GM21576 (cell line): ENCODE data around the gene TWNK.

Experiments used
- ATAC-seq: cut with Tn5 transposase; IDR thresholded peaks from one replicate; pipeline ENCODE4 v1.9.1; 2021; ENCODE audit warnings: mild to moderate bottlenecking, moderate library complexity; ENCODE audit not compliant: unreplicated experiment

TWNK gene

DNA sequence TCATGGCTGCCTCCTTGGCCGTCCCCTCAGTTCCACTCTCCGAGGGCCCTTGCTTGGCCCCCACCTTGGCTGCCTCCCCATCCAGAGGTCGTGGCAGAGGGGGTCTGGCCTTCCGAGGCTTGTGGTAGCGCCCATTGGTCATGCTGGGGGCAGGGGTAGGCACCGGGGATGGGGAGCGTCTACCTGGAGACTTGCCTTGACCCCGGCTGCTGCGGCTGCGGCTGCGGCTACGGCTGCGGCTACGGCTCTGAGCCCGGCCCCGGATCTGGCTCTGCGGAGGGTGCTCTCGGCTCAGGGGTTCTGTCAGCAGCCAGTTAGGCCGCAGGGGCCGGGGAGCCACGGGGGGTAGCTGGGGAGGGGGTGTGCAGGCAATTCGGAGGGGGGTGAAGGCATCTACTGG lies 23.0 kb downstream of the TWNK start:
- ATAC-seq: no peak

DNA sequence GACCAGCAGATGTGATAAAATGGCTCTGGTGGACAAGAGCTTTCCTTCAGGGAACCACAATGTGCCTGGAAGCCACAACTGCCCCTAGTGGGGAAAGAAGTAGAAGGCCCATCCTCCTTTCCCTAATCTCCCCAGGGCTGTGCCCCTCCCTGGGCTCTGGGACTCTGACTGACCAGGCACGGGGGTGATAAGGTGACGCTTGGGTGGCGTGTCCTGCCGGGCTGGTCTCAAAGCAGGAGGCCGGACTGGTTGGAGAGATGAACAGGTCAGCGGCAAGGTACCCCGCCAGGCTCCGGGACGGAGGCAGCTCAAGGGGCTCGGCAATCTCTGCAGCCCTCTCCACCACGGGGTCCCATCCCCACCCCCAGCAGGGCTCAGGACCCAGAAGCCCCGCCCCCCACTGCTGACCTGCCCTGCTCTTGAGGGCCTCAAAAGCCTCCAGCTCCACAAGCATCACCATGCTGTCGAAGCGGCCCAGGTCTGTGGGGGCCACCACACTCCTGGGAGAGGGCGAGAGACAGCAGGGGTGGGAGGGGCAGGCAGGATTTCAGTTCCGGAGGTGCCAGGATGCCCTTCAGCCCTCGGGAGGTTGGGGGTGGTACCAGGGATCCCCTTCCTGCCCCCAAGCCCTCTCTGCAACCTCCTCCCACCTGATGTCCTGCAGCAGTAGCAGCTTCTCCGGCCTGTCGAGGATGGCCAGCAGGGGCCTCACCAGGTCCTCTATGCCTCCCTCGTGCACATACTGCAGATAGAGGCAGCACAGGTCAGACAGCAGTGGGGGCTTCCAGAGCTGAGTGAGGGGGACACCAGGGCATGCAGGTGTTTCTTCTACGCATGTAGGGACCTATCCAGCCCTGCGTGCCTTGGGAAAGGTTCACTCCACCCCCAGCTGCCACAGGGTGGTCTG lies 24.4 kb downstream of the TWNK start:
- no peak for ATAC-seq

DNA sequence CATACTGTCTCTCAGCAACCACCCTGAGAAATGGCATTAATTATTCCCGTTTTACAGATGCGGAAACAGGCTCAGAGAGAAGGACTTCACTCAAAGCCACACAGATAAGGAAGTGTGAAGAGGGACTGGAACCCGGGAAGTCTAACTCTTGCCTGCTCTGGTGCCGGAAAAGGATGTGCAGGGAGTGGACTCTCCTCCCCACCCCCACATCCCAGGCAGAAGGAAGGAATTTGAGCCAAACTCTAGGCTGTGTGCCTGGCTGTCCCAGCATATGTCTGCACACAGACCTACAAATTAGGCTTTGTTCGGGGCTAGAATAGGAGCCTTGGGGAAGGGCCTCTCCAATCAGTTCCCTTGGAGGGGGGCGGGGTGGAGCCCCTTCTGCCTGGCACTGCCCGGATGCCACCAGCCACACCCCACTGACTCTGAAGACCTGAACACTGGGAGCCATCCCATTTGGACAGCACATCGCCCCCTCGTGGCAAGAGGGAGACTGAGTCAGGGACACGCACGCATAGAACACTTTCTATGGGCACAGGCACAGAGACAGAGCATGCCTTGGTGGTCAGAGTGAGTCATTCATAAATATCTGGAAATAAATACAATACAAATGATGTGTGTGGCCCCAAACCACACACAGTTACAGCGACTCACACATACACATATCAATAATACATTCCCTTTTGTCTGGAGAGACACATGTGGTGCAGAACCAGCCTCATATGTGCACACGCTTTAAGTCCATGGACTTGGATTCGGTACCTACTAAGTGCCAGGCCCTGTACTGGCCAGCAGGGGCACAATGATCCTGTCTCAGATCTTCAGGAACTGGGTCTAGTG lies 25.4 kb downstream of the TWNK start:
- ATAC-seq: peak; percentile 82

DNA sequence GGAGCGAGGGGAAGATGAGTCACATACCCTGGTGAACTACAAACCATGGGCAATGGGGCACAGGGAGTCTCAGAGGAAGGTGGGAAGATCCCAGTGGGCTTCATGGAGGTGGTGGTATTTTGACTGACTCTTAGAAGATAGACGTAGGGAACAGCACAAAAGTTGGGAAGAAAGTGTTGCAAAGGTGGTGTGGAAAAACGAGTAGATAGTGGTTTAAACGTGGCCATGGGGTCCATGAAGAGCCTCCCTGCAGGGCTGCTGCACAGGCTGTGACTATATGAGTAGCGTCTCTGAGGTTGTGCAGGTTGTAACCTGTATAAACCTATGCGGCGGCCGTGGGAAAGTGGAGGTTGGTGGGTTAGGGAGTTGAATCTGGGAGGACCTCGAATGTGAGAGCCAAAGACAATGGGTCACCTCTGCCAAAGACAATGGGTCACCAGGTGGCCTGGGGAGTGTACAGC lies 26.1 kb downstream of the TWNK start:
- ATAC-seq: no peak

DNA sequence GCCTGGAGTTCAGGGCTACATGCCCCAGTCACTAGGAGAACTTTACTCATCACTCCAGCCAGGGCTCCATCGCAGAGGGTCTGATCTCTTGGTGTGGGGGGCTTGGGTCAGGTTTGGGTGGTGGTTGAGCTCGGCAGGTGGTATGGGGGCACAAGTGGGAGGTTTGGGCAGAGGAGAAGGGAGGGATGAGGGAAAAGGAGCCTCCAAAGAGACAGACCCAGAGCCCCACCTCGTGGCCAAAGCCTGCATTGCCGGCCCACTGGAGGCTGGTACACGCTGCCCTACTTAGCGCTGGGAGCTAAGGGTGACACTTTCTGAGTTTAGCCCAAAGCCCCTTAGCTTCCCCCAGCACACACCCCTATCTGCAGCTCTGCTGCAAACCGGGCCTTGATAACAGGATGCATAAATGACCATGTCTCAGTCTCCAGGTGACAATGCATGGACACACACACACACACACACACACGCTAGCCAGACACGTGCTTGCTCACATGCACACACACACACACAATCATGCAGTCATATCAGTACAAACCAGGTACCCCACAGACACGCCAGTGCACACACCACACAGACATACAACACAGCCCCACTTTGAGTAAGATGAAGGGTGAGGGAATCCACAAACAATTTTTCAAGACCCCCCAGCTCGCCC lies 27.0 kb downstream of the TWNK start:
- no peak for ATAC-seq

DNA sequence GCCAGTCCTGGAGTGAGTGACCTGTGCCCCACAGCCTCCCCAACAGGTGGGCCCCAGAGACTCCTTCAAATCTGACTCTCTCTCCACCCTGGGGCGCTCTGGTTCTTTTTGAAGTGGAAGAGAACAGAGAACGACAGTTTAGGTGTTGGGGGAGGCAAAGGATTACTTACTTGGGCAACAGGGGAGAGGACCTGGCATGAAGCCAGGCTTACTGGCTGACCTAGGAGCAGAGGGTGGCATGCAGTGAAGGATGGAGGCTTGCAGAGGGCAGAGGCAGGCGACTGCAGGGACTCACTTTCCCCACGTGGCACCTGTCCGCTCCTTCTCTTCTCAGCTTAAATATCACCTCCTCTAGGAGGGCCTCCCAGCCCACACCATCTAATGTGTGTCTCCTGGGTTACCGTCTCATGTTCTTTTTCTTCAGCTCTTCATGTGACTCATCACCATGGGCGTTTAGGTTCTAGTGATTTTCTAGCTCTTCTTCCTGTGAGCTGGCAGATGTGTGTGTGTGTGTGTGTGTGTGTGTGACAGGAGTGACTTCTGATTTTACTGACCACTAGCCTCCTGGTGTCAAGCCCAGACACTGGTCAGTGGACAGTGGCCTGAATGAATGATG lies 27.7 kb downstream of the TWNK start:
- no peak for ATAC-seq

DNA sequence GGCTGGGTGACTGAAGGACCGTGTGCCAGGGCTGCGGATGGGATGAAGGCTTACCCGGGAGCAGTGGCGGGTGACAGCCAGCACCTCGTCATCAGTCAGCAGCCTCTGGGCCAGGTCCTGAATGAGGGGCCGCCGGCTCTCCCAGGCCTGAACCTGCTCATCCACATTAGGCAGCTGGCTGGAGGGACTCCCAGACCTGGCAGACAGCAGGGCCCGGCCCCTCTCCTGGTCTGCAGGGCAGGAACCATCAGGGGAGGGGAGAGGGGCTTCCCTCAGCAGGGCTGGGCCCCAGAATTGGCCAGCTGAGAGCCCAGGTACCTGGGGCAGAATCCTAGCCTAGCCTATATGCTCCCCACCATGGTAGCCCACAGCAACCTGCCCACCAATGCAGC lies 28.2 kb downstream of the TWNK start:
- ATAC-seq: no peak

DNA sequence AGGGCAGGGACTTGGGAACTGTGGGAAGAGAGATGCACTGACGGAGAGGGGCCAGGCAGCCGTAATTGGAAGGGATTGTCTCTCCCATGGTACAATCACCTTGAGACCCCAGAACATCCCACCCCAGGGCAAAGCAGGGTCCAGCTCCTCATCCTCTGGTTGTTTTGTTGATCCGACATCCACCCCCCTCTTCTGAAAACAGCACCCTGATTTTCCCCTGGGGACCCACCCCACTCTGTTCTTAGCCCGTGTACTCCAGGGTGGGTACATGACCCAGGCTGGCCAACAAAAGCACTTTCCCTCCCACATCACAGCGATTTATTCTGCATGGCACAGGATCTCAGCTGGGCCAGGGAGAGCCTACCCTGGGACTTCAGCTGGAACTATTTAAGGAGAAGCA lies 29.5 kb downstream of the TWNK start:
- ATAC-seq: no peak

DNA sequence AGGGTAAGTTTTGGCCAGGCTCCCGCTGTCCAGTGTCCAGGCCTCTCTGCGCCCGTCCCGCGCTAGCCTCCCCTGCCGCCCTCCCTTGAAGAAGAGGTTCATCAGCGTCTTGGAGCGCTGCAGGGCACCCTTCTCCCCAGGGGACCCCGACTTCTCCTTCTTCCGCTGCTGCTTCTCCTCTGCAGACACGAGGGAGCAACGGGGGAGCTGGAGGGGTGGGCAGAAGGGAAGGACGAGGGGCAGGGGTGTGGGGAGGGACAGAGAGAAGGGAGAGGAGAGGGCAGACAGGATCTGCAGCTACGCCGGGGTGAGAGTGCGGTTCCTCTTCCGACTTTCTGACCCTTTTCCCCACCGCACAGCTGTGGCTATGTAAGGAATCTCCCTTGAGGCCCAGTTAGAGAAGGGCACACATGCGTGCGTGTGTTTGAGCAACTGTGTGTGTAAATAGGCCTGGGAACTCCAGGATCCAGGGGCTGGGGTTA lies 30.8 kb downstream of the TWNK start:
- ATAC-seq: no peak

DNA sequence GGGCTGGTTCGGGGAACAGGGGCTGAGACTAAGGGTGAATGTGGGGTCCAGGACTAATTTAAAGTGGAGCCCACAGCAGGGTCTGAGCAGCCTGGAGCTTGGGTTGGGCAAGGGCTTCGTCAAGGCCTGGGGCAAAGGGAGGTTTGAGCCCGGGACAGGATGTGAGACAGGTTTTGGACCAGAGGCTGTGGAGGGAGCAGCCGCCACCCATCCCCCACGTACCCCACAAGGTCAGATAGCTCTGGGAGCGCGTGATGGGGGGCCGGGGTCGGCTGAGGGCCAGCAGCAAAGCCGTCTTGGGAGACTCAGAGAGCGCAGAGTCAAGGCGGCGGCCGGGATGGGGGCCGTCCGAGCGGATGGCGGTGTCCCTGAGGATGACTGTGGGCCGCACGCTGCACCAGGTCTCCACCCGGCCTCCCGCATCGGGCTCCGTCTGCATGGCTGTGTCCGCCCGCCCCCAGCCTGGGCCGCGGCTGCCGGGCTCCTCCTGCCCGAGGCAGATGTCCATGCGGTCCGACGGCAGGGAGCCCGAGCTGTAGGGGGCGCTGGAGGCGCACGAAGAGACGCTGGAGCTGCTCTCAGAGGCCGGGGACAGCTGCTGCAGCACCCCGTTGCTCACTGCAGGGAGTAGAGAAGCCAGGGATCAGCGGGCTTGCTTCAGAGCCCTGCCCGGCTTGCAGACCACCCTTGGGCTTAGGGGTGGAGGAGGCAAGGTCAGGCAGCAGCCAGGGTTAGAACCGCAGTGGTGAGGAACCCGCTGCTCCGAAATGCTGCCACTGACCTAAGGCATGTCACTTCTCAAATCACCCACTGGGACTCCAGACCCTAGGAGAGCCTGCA lies 31.5 kb downstream of the TWNK start:
- ATAC-seq: no peak

DNA sequence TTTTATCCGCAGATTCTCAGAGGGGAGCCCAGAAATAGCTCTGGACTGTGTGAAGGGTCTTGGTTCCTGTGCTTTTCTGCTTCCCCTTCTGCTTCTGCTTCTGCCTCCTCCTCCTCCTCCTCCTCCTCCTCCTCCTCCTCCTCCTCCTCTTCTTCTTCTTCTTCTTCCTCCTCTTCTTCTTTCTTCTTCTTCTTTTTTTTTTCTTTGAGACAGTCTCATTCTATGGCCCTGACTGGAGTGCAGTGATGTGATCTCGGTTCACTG lies 32.0 kb downstream of the TWNK start:
- ATAC-seq: no peak

DNA sequence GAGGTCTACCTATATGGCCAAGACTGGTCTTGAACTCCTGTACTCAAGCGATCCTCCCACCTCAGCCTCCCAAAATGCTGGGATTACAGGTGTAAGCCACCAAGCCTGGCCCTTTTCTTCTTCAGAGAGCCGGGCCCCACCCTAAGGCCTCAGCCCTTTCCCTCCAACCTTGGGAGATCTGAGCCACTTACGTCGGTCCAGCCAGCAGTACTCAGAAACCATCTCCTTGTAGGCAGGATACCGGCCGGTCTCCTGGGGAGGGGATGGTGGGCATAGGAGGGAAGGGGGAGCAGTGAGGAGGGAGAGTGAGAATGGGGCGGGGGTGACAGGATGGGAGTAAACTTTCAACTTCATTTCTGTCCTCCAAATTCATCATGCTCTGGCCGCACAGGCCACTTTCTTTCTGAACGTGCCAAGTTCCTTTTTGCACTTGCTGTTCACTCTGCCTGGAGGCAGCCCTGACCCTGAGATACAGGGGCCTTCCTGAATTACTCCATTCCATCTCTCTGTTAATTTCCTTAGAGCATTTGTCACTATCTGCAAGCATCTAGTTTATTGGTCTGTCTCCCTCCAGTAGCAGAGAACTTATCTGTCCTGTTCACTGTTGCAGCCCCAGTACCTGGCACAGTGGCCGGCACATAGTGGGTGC lies 33.2 kb downstream of the TWNK start:
- no peak for ATAC-seq

DNA sequence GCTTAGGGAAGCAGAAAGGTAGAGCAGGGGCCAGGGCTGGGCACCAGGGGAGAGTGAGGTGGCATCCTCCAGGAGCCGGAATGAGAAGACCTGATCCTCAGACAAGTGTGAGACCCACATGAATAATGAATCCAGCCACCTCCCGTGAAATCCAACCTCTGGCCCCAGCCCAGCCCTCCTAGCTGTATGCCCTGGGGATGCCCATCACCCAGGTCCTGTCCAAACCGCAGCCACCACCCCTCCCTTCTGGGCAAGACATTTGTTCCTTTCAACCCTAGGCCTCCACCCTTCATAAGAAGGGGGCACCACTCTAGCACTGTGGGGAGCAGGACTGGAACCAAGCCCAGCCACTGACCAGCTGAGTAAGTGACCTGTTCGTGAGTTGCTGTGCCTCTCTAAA lies 33.9 kb downstream of the TWNK start:
- ATAC-seq: no peak

DNA sequence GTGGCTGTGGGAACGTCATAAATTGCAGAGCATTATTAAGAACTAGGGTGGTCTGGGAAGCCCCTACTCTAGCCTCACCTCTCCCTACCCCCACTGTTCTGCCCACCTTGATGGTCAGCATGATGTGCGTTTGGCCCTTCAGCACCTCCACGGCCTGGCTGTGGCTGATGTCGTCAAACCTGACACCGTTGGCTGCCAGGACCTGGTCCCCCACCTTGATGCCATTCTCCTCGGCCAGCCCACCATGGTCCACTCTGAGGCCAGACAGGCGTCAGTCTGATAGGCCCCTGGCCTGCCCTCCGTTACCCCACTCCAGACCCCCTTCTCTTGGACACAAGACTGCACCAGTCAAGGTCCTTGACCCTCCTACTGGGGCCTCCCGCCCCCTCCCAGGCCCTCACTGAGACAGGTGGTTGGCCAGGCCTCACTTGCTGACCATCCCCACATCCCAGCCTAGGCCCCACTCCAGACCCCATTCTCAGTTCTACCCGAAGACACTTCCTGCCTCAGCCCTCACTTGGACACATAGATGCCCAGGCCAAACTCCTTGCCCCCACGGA lies 34.4 kb downstream of the TWNK start:
- ATAC-seq: no peak

DNA sequence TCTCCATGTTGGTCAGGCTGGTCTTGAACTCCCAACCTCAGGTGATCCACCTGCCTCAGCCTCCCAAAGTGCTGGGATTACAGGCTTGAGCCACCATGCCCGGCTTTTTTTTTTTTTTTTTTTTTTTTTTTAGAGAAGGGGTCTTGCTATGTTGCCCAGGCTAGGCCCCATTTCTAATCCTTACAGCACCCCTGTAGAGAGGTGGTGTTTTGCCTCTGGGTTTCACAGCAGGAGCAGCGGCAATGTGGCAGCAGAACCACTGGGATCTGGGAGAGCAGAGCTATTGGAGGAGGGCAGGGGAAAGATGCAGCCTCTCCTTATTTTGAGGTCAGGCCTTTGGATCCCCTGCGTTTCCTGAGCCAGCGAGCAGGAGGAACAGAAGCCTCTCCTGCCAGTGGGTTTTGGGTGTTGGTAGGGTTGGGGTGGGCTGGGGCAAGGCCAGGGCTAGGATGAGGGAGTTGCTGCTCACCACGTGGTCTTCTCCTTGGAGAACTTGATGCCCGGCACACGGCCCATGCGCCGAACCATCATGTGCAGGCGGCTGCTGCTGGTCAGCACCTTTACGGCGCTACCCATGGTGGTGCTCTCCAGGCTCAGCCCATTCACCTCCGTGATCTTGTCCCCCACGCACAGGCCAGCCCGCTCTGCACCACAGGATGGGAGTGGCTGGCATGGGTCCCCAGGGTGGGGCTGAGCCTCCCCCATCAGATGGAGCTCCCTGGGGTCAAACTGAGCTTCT lies 35.8 kb downstream of the TWNK start:
- no peak for ATAC-seq

DNA sequence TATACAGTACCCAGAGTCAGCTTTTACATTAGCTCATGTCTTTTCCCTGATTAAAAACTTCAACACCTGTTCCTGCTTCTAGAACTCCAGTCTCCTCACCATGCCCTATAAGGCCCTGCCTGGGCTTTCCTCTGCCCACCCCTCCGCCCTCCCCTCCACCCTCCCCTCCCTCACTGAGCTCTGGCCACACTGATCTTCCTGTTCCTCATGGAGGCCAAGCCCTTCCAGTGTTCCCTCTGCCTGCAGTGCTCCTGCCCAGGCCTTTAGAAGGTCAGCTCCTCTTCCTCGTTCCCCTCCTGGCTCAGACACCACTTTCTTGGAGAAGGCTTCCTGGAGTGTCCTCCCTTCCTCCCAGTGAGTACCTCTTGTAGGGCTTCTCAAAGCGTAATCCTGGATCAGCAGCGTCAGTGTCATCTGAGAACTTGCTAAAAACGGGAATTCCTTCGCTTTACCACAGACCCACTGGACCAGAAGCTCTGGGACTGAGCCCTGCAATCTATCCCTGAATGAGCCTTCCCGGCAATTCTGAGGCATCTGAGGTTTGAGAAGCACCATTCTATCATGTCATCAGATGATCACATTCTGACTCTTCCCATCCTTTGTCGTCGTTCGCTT lies 39.9 kb downstream of the TWNK start:
- ATAC-seq: no peak

DNA sequence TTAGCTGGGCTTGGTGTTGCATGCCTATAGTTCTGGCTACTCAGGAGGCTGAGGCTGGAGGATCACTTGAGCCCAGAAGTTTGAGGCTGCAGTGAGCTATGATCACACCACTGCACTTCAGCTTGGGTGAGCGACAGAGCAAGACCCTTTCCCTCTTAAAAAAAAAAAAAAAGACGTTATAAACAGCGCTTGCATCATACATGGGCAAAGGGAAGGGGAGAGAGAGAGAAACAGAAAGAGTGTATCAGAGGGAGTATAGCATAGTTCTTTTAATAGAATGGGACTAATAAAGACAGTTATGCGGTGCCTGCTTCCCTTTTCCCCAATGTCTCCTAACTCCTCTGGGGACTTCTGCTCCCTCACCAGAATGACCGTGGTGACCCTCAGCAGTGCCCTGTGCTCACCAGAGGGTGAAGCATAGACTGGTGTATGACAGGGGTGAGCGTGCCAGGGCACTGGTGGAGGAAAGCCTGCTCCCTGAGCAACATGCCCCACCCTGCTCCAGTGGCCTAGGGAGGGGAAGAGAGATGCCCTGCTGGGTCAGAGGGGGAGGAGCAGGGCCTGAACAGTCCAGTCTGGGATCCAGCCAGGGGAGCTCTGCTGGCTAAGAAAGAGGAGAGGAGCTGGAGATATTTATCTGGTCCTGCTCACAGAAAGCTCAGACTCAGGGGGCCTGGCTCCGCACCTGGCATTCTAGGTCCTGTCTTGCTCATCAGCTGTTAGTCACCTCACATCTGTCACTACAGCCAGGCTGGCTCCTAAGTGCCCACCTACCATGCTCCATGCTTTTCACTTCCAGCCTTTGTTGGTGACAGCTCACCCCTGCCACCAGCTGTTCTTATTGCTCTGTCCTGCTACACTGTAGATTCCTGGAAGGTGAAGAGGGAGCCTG lies 41.3 kb downstream of the TWNK start:
- ATAC-seq: no peak
